CD14-positive monocyte (primary cell): ENCODE results near the gene RETSAT. TPM values are rescaled to one million over a fixed set of nuclear protein-coding genes. Genes with fewer than 3 reads are reported as not detected.

Experiments used
- DNase-seq, 3 donors: peaks; one replicate each; pipeline ENCODE4 v3.0.0-alpha.2; 2011 to 2022
- H2AFZ ChIP-seq: 2 replicates; pipeline ENCODE4 v1.6.0; 2012; ENCODE audit warnings: mild to moderate bottlenecking, low read depth, low read length, inconsistent platforms; ENCODE audit not compliant: insufficient read depth, poor library complexity, severe bottlenecking
- H3K27ac ChIP-seq, 2 donors: 1 replicate in 1 of 2; 2 replicates in 1 of 2; pipeline ENCODE4 v1.5.1; 2012 to 2013; ENCODE audit warnings: low read length in 2 of 2, control low read depth in 1 of 2, inconsistent platforms in 1 of 2, low read depth in 1 of 2, mild to moderate bottlenecking in 1 of 2
- H3K27me3 ChIP-seq, 2 donors: one replicate each; pipeline versions ENCODE4 v1.6.0 to v1.6.1; 2011 to 2013; ENCODE audit warnings: low read length in 2 of 2; ENCODE audit not compliant: control insufficient read depth in 2 of 2, insufficient read depth in 2 of 2
- H3K36me3 ChIP-seq, 2 donors: replicated peaks in 1 of 2; 1 replicate in 1 of 2; 2 replicates in 1 of 2; pipeline versions ENCODE4 v1.5.1 to v1.6.1; 2012 to 2013; ENCODE audit warnings: low read length in 2 of 2, control low read depth in 1 of 2, inconsistent platforms in 1 of 2, mild to moderate bottlenecking in 1 of 2; ENCODE audit not compliant: insufficient read depth in 2 of 2, control insufficient read depth in 1 of 2
- H3K4me1 ChIP-seq, 2 donors: 1 replicate in 1 of 2; 2 replicates in 1 of 2; pipeline versions ENCODE4 v1.5.1 to v1.6.1; 2012 to 2013; ENCODE audit warnings: low read length in 2 of 2, control low read depth in 1 of 2, inconsistent platforms in 1 of 2, mild to moderate bottlenecking in 1 of 2, moderate library complexity in 1 of 2; ENCODE audit not compliant: insufficient read depth in 2 of 2, control insufficient read depth in 1 of 2
- H3K4me2 ChIP-seq: replicated peaks from 2 replicates; pipeline ENCODE3; 2012; ENCODE audit warnings: low read length, moderate library complexity, mild to moderate bottlenecking; ENCODE audit not compliant: poor library complexity, severe bottlenecking; ENCODE audit errors: extremely low read depth
- H3K4me3 ChIP-seq, 3 experiments: fragments of 200-600 bp in 1 of 3; sonication (generic) in 1 of 3; replicated peaks in 1 of 3; 1 replicate in 2 of 3; 2 replicates in 1 of 3; pipeline ENCODE4 v1.5.1; 2011 to 2013; ENCODE audit warnings: low read length in 3 of 3, mild to moderate bottlenecking in 3 of 3, control low read depth in 2 of 3, low read depth in 2 of 3, inconsistent platforms in 1 of 3, moderate library complexity in 1 of 3
- H3K79me2 ChIP-seq: 2 replicates; pipeline ENCODE4 v1.6.0; 2012; ENCODE audit warnings: mild to moderate bottlenecking, control low read depth, inconsistent platforms, low read length, moderate library complexity; ENCODE audit not compliant: insufficient read depth
- H3K9ac ChIP-seq: 2 replicates; pipeline ENCODE4 v1.6.0; 2017; ENCODE audit warnings: low read length, mild to moderate bottlenecking; ENCODE audit not compliant: insufficient read depth, poor library complexity, severe bottlenecking
- H3K9me3 ChIP-seq, 2 donors: replicated peaks in 1 of 2; 1 replicate in 1 of 2; 2 replicates in 1 of 2; pipeline versions ENCODE4 v1.5.1 to v1.6.1; 2012 to 2013; ENCODE audit warnings: low read length in 2 of 2, control low read depth in 1 of 2; ENCODE audit not compliant: control insufficient read depth in 1 of 2, insufficient read depth in 1 of 2
- H4K20me1 ChIP-seq: 2 replicates; pipeline ENCODE4 v1.6.0; 2012; ENCODE audit warnings: mild to moderate bottlenecking, low read length, control low read depth, moderate library complexity; ENCODE audit not compliant: insufficient read depth
- H3K27ac Mint-ChIP-seq, 7 donors: one replicate each; pipeline ENCODE4 v1.8.0; 2020; ENCODE audit warnings: mild to moderate bottlenecking in 7 of 7, mixed read lengths in 7 of 7, moderate library complexity in 6 of 7, inconsistent platforms in 2 of 7
- H3K27me3 Mint-ChIP-seq, 3 donors: one replicate each; pipeline ENCODE4 v1.8.0; 2021 to 2022; ENCODE audit warnings: low read depth in 3 of 3, mild to moderate bottlenecking in 3 of 3, mixed read lengths in 3 of 3, moderate library complexity in 3 of 3, inconsistent platforms in 1 of 3
- H3K36me3 Mint-ChIP-seq, 2 donors: one replicate each; pipeline ENCODE4 v1.8.0; 2020; ENCODE audit warnings: mixed read lengths in 2 of 2, inconsistent platforms in 1 of 2, mild to moderate bottlenecking in 1 of 2
- H3K4me1 Mint-ChIP-seq: one replicate; pipeline ENCODE4 v1.8.0; 2020; ENCODE audit warnings: mild to moderate bottlenecking, mixed read lengths
- H3K4me3 Mint-ChIP-seq, 2 donors: one replicate each; pipeline ENCODE4 v1.8.0; 2020; ENCODE audit warnings: mild to moderate bottlenecking in 2 of 2, mixed read lengths in 2 of 2, moderate library complexity in 1 of 2
- H3K9me3 Mint-ChIP-seq, 7 donors: one replicate each; pipeline ENCODE4 v1.8.0; 2020 to 2022; ENCODE audit warnings: mixed read lengths in 7 of 7, mild to moderate bottlenecking in 6 of 7, moderate library complexity in 6 of 7, inconsistent platforms in 2 of 7
- WGBS: methylation state at CpG from one replicate; pipeline ENCODE4 v1.1.5; 2013; ENCODE audit warnings: missing lambda C conversion rate; ENCODE audit not compliant: insufficient coverage; 5-methylcytosine and 5-hydroxymethylcytosine counted together
- intact Hi-C, 2 donors: fragments of 100-400 bp; cut with micrococcal nuclease; formaldehyde crosslinking; loops; one replicate each; pipeline versions ENCODE4 v1.15.0 to v1.15.1; 2023
- polyA plus RNA-seq, 3 donors: library from polyadenylated mRNA; depleted of rRNA in 1 of 3; unstranded in 2 of 3; stranded (reverse) in 1 of 3; fragments of 300-500 nt in 2 of 3; fragments of >200 nt in 1 of 3; fragmentation: Illumina TruSeq in 2 of 3; gene quantifications; 1 replicate in 2 of 3; 2 replicates in 1 of 3; pipeline ENCODE4 v1.2.3, GENCODE V29; 2012 to 2021
- TF ChIP-seq, protein P1 (sequence below): fragments of 200-600 bp; IDR thresholded peaks from one replicate; pipeline ENCODE4 v1.8.0; 2022; ENCODE audit warnings: antibody characterized with exemption, mild to moderate bottlenecking

The RETSAT gene
- polyA plus RNA-seq, 3 donors: 12.4 to 15.8 (median 15.0) TPM

DNA sequence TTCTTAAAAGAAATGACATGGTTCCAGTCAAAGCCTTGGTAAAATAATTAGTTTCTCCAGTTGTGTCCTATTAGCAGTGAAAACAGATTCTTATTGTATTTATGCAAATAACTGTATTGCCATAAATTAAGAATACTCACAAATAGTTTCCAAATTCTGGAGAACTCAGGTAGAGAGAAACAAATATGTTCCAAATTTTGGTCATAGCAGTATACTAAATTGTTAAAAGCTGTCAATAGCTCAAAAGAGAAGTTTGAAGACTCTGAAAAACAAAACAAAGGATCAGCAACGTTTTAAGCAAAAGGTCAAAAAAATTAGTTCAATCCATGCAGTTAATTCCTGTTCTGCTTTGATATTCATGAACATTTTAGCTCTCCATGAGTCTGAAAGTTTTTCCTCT, 25.7 kb upstream of the RETSAT start:
- H3K4me2 ChIP-seq: no peak overlapping the region
- H4K20me1 ChIP-seq: no peaks in the 10 kb centered on the region
- peaks cover 44 to 84% of the 10 kb centered on the region in 2 donors for H3K36me3 ChIP-seq
- Mint-ChIP-seq H3K36me3 (peaks cover 69 to 88% of the 10 kb centered on the region in 2 donors), H3K27ac (no peak overlapping the region), H3K27me3 (no peaks in the 10 kb centered on the region), H3K4me3 (no peak overlapping the region), H3K4me1 (no peaks in the 10 kb centered on the region), H3K9me3 (peaks cover 2 to 12% (median 6%) of the 10 kb centered on the region in 7 donors)
- H3K79me2 ChIP-seq: no peaks in the 10 kb centered on the region
- intact Hi-C loops: no loop called here
- H3K9me3 ChIP-seq: peaks cover 4 to 10% of the 10 kb centered on the region in 2 donors
- no peak overlapping the region for H3K9ac ChIP-seq
- no peak overlapping the region for H3K27ac ChIP-seq
- no peaks in the 10 kb centered on the region for H3K27me3 ChIP-seq
- 100% methylated on average over 1 of the region's 1 CpG for WGBS
- TF ChIP-seq, protein P1, sequence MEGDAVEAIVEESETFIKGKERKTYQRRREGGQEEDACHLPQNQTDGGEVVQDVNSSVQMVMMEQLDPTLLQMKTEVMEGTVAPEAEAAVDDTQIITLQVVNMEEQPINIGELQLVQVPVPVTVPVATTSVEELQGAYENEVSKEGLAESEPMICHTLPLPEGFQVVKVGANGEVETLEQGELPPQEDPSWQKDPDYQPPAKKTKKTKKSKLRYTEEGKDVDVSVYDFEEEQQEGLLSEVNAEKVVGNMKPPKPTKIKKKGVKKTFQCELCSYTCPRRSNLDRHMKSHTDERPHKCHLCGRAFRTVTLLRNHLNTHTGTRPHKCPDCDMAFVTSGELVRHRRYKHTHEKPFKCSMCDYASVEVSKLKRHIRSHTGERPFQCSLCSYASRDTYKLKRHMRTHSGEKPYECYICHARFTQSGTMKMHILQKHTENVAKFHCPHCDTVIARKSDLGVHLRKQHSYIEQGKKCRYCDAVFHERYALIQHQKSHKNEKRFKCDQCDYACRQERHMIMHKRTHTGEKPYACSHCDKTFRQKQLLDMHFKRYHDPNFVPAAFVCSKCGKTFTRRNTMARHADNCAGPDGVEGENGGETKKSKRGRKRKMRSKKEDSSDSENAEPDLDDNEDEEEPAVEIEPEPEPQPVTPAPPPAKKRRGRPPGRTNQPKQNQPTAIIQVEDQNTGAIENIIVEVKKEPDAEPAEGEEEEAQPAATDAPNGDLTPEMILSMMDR: no peak
- no peaks in the 10 kb centered on the region for H3K4me1 ChIP-seq
- no peak overlapping the region for H2AFZ ChIP-seq
- no peak for DNase-seq
- H3K4me3 ChIP-seq: no peak overlapping the region

DNA sequence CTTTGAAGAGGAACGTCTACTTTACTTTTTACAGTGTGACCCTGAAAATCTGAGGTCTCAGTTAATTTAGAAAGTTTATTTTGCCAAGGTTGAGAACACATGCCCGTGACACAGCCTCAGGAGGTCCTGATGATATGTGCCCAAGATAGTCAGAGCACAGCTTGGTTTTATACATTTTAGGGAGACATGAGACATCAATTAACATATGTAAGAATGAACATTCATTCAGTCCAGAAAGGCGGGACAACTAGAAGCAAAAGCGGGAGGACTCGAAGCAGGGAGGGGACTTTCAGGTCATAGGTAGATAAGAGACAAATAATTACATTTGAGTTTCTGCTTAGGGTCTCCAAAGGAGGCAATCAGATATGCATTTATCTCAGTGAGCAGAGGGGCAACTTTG, 23.9 kb upstream of the RETSAT start:
- TF ChIP-seq, protein P1: no peak
- Histone ChIP-seq H3K9ac (no peak overlapping the region), H3K27ac (no peak overlapping the region), H4K20me1 (no peaks in the 10 kb centered on the region), H3K9me3 (peaks cover 7 to 10% of the 10 kb centered on the region in 2 donors), H3K79me2 (no peaks in the 10 kb centered on the region), H3K4me2 (no peak overlapping the region), H3K27me3 (no peaks in the 10 kb centered on the region), H3K4me1 (no peaks in the 10 kb centered on the region), H2AFZ (no peak overlapping the region), H3K36me3 (peaks cover 44 to 77% of the 10 kb centered on the region in 2 donors), H3K4me3 (no peak overlapping the region)
- peaks cover 60 to 81% of the 10 kb centered on the region in 2 donors for H3K36me3 Mint-ChIP-seq
- no peak overlapping the region for H3K27ac Mint-ChIP-seq
- no peaks in the 10 kb centered on the region for H3K4me1 Mint-ChIP-seq
- no peaks in the 10 kb centered on the region for H3K27me3 Mint-ChIP-seq
- peaks cover 3 to 18% (median 6%) of the 10 kb centered on the region in 7 donors for H3K9me3 Mint-ChIP-seq
- WGBS: no CpG with 5 or more reads among the region's 5 CpGs
- no peak for DNase-seq
- intact Hi-C loops: no loop called here
- H3K4me3 Mint-ChIP-seq: no peak overlapping the region
